ENCODE measurements around the gene ATPAF2. TPM values are rescaled to one million over a fixed set of nuclear protein-coding genes. Genes with fewer than 3 reads are reported as not detected.
A peak's percentile ranks its signal among the peaks of the same experiment; 100 is the strongest.

The ATPAF2 gene
- total RNA-seq, result 21.8 and 26.6 TPM in 2 replicates
- long read RNA-seq, transcript ATPAF2-206 (8 exons, 1,564 nt), result major isoform, 43 of 59 reads
- long read RNA-seq, partial matches to known transcripts, result 2 of 59 reads
- long read RNA-seq, other reads (novel, unspliced or antisense), result 14 of 59 reads

GRCh38 chr17:18038861-18039534, at the start of gene ATPAF2, which contains the start of gene GID4:
Gene ATPAF2 (minus strand): TSS chr17:18039168. CDS start chr17:18039013, 155 bp downstream.
Gene GID4 (plus strand): TSS chr17:18039408. CDS start chr17:18039465, 57 bp downstream.
- Mint-ChIP-seq H3K4me3 (ENCODE audit: unreplicated experiment) (peak within 1 kb of the TSS; percentile 91), H3K27ac (ENCODE audit: unreplicated experiment) (peak within 1 kb of the TSS; percentile 80), H3K4me1 (ENCODE audit: unreplicated experiment) (peaks cover 40% of the 10 kb centered on the region), H3K36me3 (ENCODE audit: unreplicated experiment) (no peaks in the 10 kb centered on the region), H3K9me3 (ENCODE audit: unreplicated experiment) (no peaks in the 10 kb centered on the region), H3K27me3 (ENCODE audit: unreplicated experiment) (no peaks in the 10 kb centered on the region)
- DNase-seq (ENCODE audit: extremely low spot score, unreplicated experiment), result peak; percentile 100
- TF ChIP-seq CTCF (IDR thresholded peaks at IDR 0.05), result peak; percentile 13

DNA sequence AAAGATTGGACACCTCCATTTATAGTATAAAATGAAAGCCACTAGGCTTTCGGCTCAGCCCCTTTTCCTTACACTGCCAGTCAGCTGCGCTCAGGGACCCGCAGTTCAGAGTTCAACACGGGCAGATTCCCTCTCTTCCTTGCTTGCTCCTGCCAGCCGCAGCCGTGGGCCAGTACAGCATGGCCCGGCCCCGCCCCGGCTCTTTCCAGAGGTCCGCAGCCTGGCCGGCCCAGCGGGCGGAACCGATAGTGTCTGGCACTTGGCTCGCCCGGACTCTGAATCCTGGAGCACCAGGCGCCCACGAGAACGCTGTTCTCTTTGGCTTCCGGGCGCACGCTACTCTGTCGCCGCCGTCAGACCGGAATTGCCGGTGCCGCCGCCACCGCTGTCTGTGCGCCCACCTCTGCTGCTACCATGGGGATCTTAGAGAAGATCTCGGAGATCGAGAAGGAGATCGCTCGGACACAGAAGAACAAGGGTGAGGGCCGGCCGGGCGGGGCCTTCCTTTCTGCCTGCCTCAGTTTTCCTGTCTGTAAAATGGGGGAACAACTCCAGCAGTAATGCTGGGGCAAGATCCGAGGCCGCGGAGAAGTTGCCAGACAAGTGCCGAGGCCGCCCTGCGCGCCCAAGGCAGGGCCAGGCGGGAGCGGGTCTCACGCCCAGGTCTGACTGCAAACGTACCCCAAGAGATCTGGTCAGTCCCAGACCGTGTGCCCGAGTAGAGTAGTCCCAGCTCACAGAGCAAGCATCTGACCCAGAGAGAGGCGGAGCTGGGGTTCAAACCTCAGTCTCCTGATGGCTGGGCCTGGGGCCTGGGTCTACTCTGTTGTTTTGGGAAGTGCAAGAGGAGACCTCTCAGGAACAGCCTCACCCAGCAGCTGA, 48.9 kb upstream of the ATPAF2 start, which contains the start of gene DRG2:
Gene DRG2 (plus strand): TSS at position 339 of the 882 bp plus-strand sequence. CDS start 76 bp downstream, at position 415.
- peaks cover 22% of the 10 kb centered on the region for H3K4me1 Mint-ChIP-seq (ENCODE audit: unreplicated experiment)
- peak; percentile 14 for TF ChIP-seq CTCF (IDR thresholded peaks at IDR 0.05)

DNA sequence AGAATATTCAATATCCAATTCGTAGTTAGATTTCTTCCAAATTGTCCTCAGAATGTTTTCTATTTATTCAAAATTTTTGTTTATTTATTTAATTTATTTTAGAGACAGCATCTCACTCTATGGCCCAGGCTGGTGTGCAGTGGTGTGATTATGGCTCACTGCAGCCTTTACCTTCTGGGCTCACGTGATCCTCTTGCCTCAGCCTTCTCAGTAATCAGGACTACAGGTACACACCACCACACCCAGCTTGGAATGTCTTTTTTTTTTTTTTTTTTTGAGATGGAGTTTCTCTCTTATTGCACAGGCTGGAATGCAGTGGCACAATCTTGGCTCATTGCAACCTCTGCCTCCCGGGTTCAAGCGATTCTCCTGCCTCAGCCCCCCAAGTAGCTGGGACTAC, 45.3 kb upstream of the ATPAF2 start:
- DNase-seq (ENCODE audit: extremely low spot score, unreplicated experiment), result no peak
- Mint-ChIP-seq H3K9me3 (ENCODE audit: unreplicated experiment) (no peaks in the 10 kb centered on the region), H3K27me3 (ENCODE audit: unreplicated experiment) (peaks cover 10% of the 10 kb centered on the region), H3K4me3 (ENCODE audit: unreplicated experiment) (no peak overlapping the region), H3K36me3 (ENCODE audit: unreplicated experiment) (peaks cover 4% of the 10 kb centered on the region), H3K4me1 (ENCODE audit: unreplicated experiment) (peaks cover 17% of the 10 kb centered on the region), H3K27ac (ENCODE audit: unreplicated experiment) (no peak overlapping the region)
- no peak for TF ChIP-seq CTCF (IDR thresholded peaks at IDR 0.05)

More for the DNA sequence above, 48.9 kb upstream of the ATPAF2 start, which contains the start of gene DRG2:
- Mint-ChIP-seq H3K9me3 (ENCODE audit: unreplicated experiment) (no peaks in the 10 kb centered on the region), H3K36me3 (ENCODE audit: unreplicated experiment) (peaks cover 7% of the 10 kb centered on the region), H3K27ac (ENCODE audit: unreplicated experiment) (peak within 1 kb of the TSS; percentile 97), H3K4me3 (ENCODE audit: unreplicated experiment) (peak within 1 kb of the TSS; percentile 99), H3K27me3 (ENCODE audit: unreplicated experiment) (no peaks in the 10 kb centered on the region)
- DNase-seq (ENCODE audit: extremely low spot score, unreplicated experiment), result peak; percentile 97

- no peaks in the 10 kb centered on the region for H3K4me1 Mint-ChIP-seq (ENCODE audit: unreplicated experiment)
- H3K27me3 Mint-ChIP-seq (ENCODE audit: unreplicated experiment), result peaks cover 25% of the 10 kb centered on the region
- H3K9me3 Mint-ChIP-seq (ENCODE audit: unreplicated experiment), result no peaks in the 10 kb centered on the region
- no peak for DNase-seq (ENCODE audit: extremely low spot score, unreplicated experiment)
- no peak overlapping the region for H3K27ac Mint-ChIP-seq (ENCODE audit: unreplicated experiment)
- TF ChIP-seq CTCF (IDR thresholded peaks at IDR 0.05), result no peak
- no peak overlapping the region for H3K4me3 Mint-ChIP-seq (ENCODE audit: unreplicated experiment)
- no peaks in the 10 kb centered on the region for H3K36me3 Mint-ChIP-seq (ENCODE audit: unreplicated experiment)
Observed at GRCh38 chr17:18079543-18079942, 40.6 kb upstream of the ATPAF2 start.

All from osteocyte (in vitro differentiated cells).